Cardiac muscle cell (in vitro differentiated cells and primary cell): ENCODE measurements around the gene CRIP2. TPM values are rescaled to one million over a fixed set of nuclear protein-coding genes. Genes with fewer than 3 reads are reported as not detected.

Experiments used
- DNase-seq, 2 donors: peaks; one replicate each; pipeline versions ENCODE4 v3.0.0 to v3.0.0-alpha.2; 2010 to 2017; ENCODE audit warnings: low read depth in 1 of 2, low spot score in 1 of 2
- H3K27ac ChIP-seq: fragments of 200-600 bp; sonication (generic); 2 replicates; pipeline ENCODE4 v1.5.1; 2016
- H3K27me3 ChIP-seq: fragments of 200-600 bp; sonication (generic); 2 replicates; pipeline ENCODE4 v1.6.0; 2016; ENCODE audit warnings: control low read depth
- H3K36me3 ChIP-seq: fragments of 200-600 bp; sonication (generic); 2 replicates; pipeline ENCODE4 v1.5.1; 2016; ENCODE audit warnings: control low read depth
- H3K4me1 ChIP-seq: fragments of 200-600 bp; sonication (generic); 2 replicates; pipeline ENCODE4 v1.8.1; 2017; ENCODE audit warnings: low read depth, mild to moderate bottlenecking, mixed run types
- H3K4me3 ChIP-seq: fragments of 200-600 bp; sonication (generic); 2 replicates; pipeline ENCODE4 v1.5.1; 2016; ENCODE audit warnings: mild to moderate bottlenecking
- H3K9me3 ChIP-seq: fragments of 200-600 bp; sonication (generic); 2 replicates; pipeline ENCODE4 v1.5.1; 2017; ENCODE audit warnings: low read depth, mild to moderate bottlenecking, control low read depth
- polyA plus RNA-seq: library from polyadenylated mRNA; unstranded; fragments of >200 nt; fragmentation: Nextera tagmentation; extraction: Ambion mirVana; gene quantifications from 2 replicates; pipeline ENCODE4 v1.2.1, GENCODE V29; 2016
- total RNA-seq: library from RNA; depleted of rRNA; stranded (reverse); fragments of >200 nt; gene quantifications from 2 replicates; pipeline ENCODE4 v1.2.3, GENCODE V29; 2016
- TF ChIP-seq, protein P1 (sequence below): IDR thresholded peaks from 2 replicates; pipeline ENCODE4 v1.5.1; 2012; ENCODE audit warnings: low read depth, mild to moderate bottlenecking, low read length

Gene CRIP2
- total and polyA plus RNA-seq, 2 experiments from 2014 or later = 804 to 1,845 TPM

DNA sequence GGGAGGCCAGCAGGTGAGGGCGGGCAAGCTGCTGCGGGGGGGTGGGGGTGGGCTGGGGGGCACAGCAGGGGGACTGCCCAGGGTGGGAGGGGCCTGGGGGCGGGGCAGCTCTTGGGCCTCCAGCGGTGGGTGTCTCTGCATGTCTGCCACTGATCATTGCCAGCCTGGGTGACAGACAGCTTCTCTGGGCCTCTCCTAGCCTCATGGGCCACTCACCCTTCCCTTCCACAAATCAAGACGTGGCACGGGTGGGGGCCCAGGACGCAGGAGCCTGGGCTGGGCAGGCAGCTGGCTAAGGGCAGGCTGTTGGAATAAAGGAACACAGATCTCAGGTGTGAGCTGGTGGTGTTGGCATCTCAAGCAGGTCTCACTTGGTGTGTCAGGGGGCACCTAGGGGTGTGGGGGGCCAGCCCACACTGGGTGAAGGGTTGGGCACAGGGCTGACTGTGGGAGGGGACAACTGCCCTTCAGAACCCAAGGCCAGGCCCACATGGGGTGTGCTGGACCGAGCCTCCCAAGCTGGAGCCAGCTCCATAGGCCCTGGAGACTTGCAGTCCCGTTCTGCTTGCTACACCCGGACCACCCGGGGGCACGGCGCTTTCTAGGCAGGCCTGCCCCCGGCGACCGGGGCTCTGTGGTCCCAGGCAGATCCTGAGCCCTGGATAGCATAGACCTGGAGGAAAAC, 19.4 kb downstream of the CRIP2 start:
- Histone ChIP-seq H3K27ac (no peak overlapping the region), H3K4me1 (peaks cover 4% of the 10 kb centered on the region), H3K36me3 (no peaks in the 10 kb centered on the region), H3K9me3 (no peaks in the 10 kb centered on the region), H3K27me3 (no peaks in the 10 kb centered on the region), H3K4me3 (no peak overlapping the region)
- TF ChIP-seq, protein P1, sequence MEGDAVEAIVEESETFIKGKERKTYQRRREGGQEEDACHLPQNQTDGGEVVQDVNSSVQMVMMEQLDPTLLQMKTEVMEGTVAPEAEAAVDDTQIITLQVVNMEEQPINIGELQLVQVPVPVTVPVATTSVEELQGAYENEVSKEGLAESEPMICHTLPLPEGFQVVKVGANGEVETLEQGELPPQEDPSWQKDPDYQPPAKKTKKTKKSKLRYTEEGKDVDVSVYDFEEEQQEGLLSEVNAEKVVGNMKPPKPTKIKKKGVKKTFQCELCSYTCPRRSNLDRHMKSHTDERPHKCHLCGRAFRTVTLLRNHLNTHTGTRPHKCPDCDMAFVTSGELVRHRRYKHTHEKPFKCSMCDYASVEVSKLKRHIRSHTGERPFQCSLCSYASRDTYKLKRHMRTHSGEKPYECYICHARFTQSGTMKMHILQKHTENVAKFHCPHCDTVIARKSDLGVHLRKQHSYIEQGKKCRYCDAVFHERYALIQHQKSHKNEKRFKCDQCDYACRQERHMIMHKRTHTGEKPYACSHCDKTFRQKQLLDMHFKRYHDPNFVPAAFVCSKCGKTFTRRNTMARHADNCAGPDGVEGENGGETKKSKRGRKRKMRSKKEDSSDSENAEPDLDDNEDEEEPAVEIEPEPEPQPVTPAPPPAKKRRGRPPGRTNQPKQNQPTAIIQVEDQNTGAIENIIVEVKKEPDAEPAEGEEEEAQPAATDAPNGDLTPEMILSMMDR = no peak
- no peak for DNase-seq

DNA sequence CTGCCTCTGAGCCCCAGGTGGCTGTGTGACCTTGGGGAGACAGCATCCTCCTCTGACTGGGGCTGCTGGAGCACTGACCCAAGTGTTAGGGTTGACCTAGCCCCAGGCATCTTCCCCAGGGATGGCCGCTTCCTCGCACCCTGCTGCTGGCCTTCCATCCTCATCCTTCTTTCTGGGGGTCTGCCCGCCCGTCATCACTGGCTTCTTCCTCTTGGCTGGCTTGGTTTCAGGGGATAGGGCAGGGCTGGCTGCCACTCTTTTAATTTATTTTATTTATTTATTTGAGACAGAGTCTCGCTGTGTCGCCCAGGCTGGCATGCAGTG, 19.9 kb downstream of the CRIP2 start:
- H3K36me3 ChIP-seq = no peaks in the 10 kb centered on the region
- no peak for DNase-seq
- H3K27ac ChIP-seq = no peak overlapping the region
- H3K9me3 ChIP-seq = no peaks in the 10 kb centered on the region
- H3K4me3 ChIP-seq = no peak overlapping the region
- TF ChIP-seq, protein P1 = no peak
- no peaks in the 10 kb centered on the region for H3K27me3 ChIP-seq
- H3K4me1 ChIP-seq = no peaks in the 10 kb centered on the region

DNA sequence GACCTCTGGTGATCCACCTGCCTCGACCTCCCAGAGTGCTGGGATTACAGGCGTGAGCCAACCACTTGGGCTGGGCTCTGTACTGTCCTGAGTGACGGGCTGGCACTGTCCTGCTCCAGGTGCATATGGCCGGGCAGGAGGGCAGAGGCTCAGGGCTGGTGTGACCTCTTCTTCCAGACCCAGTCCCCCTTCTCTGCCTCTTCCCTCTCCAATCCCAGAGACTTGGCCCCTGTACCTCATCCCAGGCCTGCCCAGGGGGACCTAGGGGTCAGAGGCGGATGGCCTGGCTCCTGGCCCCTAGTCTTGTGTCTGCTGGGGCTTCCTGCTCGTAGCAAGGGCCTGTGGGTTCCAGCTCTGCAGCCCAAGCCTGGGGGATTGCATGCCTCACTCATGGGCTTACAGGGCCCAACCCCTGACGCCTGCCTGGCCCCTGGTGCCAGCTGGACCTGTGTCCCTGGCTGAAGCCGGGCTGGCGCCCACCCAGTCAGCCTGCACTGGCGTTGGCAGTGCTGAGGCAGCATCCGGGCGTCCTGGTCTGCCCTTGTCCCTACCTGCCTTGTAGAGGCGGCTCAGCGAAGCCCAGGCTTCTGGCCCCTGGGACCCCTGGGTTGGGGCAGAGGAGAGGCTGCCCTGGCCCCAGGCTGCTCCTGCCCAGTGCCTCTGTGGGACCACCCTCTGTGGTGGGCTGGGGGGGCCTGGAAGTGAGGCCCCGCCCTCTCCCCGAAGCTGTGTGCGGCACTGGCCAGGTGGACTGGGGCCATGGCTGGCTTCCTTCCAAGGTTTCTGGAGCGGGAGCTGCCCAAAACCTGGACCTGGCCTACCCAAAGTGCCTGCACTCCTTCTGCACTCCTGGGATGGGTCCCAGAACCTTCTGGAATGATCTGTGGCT, 20.7 kb downstream of the CRIP2 start:
- Histone ChIP-seq H3K27me3 (no peaks in the 10 kb centered on the region), H3K9me3 (no peaks in the 10 kb centered on the region), H3K36me3 (no peaks in the 10 kb centered on the region), H3K4me3 (no peak overlapping the region), H3K4me1 (no peaks in the 10 kb centered on the region), H3K27ac (no peak overlapping the region)
- TF ChIP-seq, protein P1 = no peak
- DNase-seq = no peak

DNA sequence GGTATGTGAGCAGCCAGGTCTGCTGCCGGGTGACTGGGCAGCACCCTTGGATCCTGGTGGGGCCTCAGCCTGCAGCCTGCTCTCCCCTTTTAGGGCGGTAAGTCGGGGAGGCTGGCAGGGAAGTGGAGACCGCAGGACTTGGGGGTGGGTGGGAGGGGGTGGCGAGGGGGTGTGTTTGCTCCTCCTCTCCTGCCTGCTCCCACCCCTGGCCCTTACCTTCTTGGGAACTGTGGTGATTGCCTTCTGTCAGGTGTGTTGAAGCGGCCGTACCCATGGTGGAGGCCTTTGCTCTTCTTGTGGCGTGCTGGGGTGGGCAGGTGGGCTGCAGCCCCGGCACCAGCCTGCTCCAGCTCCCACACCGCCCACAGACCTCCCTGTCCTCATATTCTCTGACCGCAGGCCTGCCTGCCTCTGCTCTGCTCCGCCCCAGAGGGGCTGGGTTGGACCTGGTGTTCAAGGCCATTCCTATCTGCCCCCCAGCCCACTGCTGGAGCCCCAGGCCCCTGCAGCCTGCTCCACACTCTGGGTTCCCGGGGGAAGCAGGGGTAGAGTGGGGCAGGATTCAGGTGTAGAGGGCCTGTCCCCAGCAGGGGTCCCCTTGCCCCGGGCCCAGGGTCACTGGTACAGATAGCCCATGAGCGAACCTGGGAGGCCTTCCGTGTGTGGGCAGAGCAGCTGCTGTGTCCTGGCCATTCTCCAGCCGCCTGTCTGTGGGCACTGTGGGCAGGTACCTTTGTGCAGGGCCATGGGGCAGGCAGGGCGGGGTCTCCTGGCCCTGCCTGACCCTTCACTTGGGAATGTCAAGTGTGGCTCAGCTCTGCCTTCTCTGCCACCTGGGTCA, 21.6 kb downstream of the CRIP2 start:
- no peak for DNase-seq
- Histone ChIP-seq H3K4me3 (no peak overlapping the region), H3K27ac (no peak overlapping the region), H3K4me1 (no peaks in the 10 kb centered on the region), H3K9me3 (no peaks in the 10 kb centered on the region), H3K36me3 (no peaks in the 10 kb centered on the region), H3K27me3 (no peaks in the 10 kb centered on the region)
- TF ChIP-seq, protein P1 = no peak

DNA sequence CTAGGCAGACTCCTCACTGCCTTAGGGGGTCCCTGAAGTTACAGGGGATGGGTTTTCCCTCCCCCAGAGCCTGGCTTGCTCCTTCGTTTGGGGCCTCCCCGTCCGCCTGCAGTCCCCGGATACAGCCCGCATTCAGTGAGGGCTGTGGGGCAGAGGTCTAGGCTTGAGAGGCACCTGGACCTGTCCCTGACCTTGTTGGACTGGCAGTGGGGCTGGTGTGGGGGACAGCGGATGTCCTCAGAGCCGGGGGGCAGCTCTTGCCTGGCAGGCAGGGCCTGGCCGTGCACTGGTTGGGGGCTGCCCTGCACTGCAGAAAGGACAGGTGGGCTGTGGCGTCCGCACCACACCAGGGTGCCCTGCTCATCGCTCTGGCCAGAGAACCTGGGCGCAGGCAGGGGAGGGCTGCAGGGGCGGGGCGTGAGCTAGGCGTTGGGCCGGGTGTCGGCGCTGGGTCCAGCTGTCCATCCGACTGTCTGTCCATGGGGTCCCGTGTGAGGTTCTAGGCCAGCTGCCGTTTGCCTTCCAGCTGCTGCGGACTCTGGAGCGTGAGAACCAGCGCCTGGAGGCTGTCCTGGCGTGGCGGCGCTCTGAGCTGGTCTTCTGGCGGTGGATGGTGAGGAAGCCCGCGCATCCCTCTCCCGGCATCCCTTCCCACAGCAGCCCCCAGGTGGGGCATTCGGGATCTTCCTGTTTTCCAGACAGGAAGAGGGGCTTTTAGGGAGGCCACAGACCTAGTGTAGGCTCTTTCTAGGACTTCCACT, 22.4 kb downstream of the CRIP2 start:
- H3K36me3 ChIP-seq = no peaks in the 10 kb centered on the region
- no peaks in the 10 kb centered on the region for H3K9me3 ChIP-seq
- no peak overlapping the region for H3K27ac ChIP-seq
- H3K4me1 ChIP-seq = no peaks in the 10 kb centered on the region
- no peaks in the 10 kb centered on the region for H3K27me3 ChIP-seq
- no peak overlapping the region for H3K4me3 ChIP-seq
- TF ChIP-seq, protein P1 = no peak
- DNase-seq = no peak
